GM13976 (cell line): ENCODE measurements around the gene XYLB.

Source experiments
- DNase-seq: peaks from one replicate; pipeline ENCODE4 v3.0.0; 2012; ENCODE audit warnings: low spot score
- CTCF ChIP-seq: IDR thresholded peaks from 2 replicates; pipeline ENCODE4 v1.5.1; 2012; ENCODE audit warnings: borderline replicate concordance, mild to moderate bottlenecking; ENCODE audit not compliant: insufficient read depth; ENCODE audit errors: extremely low read depth, missing control alignments, control extremely low read depth
- in situ Hi-C: fragments of 300-500 bp; cut with MboI; formaldehyde crosslinking; loops from one replicate; pipeline ENCODE4 v1.12.0; 2022; ENCODE audit warnings: low sequenced_read_pairs, mixed read lengths, inconsistent platforms; ENCODE audit not compliant: unreplicated experiment

The XYLB gene

DNA sequence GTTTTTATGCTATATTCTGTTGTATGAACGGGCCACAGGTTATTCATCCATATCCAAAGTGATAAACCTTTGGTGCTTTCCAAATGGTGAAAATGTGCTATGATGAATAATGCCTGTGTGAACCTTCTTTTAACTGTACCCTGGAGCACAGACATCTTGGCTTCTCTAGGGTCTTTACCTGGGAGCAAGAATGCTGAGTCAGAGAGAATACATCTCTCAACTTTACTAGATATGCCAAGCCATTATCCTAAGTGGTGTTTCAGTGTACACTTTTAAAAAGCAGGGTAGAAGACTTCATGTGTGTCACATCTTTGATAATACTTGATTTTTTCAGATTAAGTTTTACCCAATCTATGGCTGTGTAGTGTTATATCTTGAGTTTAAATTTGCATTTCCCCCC, 23.5 kb upstream of the XYLB start:
- TF ChIP-seq CTCF = no peak
- in situ Hi-C loops = no loop called here
- DNase-seq = no peak

DNA sequence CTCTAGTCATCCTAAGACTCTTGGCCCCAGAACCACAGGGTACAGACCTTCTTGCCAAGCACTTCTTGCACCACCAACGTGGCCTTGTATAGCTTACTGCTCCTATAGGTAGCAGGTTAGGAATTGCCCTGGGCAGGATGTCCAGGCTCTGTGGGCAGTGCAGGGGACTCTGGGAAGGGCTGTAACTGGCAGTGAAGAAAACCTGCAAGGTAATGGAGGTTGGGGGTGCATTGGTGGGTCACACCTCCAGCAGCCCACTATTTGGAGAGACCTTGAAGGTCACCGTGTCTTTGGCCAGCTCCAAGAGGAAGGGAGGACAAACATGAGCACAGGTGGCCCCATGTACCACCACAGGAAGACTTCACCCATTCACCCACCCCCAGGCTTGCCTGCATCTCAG, 21.3 kb upstream of the XYLB start:
- in situ Hi-C loops = no loop called here
- no peak for TF ChIP-seq CTCF
- no peak for DNase-seq

- in situ Hi-C loops = no loop called here
- DNase-seq = no peak
- no peak for TF ChIP-seq CTCF
These were observed 19.1 kb upstream of the XYLB start for GRCh38 chr3:38327335-38328009.

DNA sequence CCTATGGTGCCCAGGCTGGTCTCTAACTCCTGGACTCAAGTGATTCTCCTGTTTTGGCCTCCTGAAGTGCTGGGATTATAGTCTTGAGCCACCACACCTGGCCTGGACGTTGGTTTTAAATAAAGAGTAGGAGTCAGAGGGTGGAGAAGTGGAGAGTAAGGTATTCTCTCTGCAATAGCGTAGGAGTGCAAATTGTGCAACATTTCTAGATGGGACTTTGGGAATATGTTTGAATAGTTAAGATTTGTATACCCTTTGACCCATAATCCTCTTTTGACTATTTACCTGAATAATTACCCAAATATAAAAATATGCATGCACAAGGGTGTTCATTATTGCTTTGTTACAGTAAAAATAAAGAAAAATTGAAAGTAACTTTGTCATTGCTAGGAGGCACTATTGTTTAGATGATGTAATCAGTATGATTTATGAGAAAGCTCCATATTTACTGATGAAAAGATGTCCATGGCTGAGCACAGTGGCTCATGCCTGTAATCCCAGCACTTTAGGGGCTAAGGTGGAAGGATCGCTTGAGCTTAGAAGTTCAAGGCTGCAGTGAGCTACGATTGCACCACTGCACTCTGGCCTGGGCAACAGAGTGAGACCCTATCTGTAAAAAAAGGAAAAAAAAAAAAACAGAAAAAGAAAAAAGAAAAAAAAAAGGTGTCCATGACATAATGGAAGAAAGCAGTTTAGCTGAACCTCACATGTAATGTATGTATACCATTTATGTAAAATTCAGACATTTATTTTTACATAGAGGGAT, 15.1 kb upstream of the XYLB start:
- in situ Hi-C loops = no loop called here
- DNase-seq = no peak
- no peak for TF ChIP-seq CTCF

DNA sequence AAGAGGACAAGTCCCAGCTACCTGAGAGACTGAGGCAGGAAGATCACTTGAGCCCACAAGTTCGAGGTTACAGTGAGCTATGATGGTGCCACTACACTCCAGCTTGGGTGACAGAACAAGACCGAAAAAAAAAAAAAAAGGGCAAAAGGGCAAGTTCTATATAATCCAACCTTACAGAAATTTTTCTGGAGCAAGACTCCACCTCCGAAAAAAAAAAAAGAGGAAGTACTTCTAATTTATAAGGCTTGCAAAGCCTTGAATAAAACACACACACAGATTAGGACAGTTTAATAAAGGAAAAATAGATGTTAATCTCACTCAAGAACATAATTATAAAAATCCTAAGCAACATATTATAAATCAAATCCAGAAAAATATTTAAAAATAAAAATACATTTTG, 14.4 kb upstream of the XYLB start:
- TF ChIP-seq CTCF = no peak
- no peak for DNase-seq

GRCh38 chr3:38334142-38335055, 12.2 kb upstream of the XYLB start:
- TF ChIP-seq CTCF = no peak
- in situ Hi-C loops = no loop called here
- no peak for DNase-seq

More for the DNA sequence above, 14.4 kb upstream of the XYLB start:
- in situ Hi-C loops = no loop called here
